GM12875 (cell line): ENCODE measurements around the gene GRIK4.

Experiments used
- H3K4me3 ChIP-seq: one replicate; pipeline ENCODE4 v1.5.1; 2011; ENCODE audit warnings: low read depth, low read length, control low read depth
- CTCF ChIP-seq: IDR thresholded peaks from 2 replicates; pipeline ENCODE4 v1.5.1; 2011; ENCODE audit warnings: low read depth, mild to moderate bottlenecking, control low read depth, inconsistent platforms, low read length, moderate library complexity, borderline replicate concordance; ENCODE audit not compliant: insufficient read depth

GRIK4 gene

GRCh38 chr11:120727752-120728151 is 216.2 kb downstream of the GRIK4 start:
- H3K4me3 ChIP-seq, result no peak overlapping the region
- TF ChIP-seq CTCF, result no peak

GRCh38 chr11:120735035-120735434 is 223.5 kb downstream of the GRIK4 start:
- no peak for TF ChIP-seq CTCF
- no peak overlapping the region for H3K4me3 ChIP-seq

GRCh38 chr11:120738516-120739046 is 227.0 kb downstream of the GRIK4 start:
- no peak for TF ChIP-seq CTCF
- H3K4me3 ChIP-seq, result no peak overlapping the region

- H3K4me3 ChIP-seq, result no peak overlapping the region
- no peak for TF ChIP-seq CTCF
Observed at GRCh38 chr11:120739780-120740179, 228.2 kb downstream of the GRIK4 start.

GRCh38 chr11:120740380-120740779 is 228.8 kb downstream of the GRIK4 start:
- TF ChIP-seq CTCF, result no peak
- no peak overlapping the region for H3K4me3 ChIP-seq

- TF ChIP-seq CTCF, result no peak
- no peak overlapping the region for H3K4me3 ChIP-seq
Observed at GRCh38 chr11:120744016-120744994, 232.8 kb downstream of the GRIK4 start.

GRCh38 chr11:120746376-120746775 is 234.8 kb downstream of the GRIK4 start:
- TF ChIP-seq CTCF, result no peak
- no peak overlapping the region for H3K4me3 ChIP-seq
